WTC11 (cell line): Measurements from ENCODE around the gene SMARCC2.

Experiments used
- ESRRA ChIP-seq: sonication (generic); formaldehyde crosslinking; IDR thresholded peaks from 2 replicates; pipeline ENCODE4 v1.8.1; 2022; ENCODE audit warnings: mild to moderate bottlenecking, missing genetic modification reagents, borderline replicate concordance
- ETV6 ChIP-seq: sonication (generic); formaldehyde crosslinking; IDR thresholded peaks from 2 replicates; pipeline ENCODE4 v1.8.1; 2022; ENCODE audit warnings: mild to moderate bottlenecking, missing genetic modification reagents
- ZBTB21 ChIP-seq: sonication (generic); formaldehyde crosslinking; IDR thresholded peaks from 2 replicates; pipeline ENCODE4 v1.8.1; 2023; ENCODE audit warnings: mild to moderate bottlenecking, missing genetic modification reagents, borderline replicate concordance

DNA sequence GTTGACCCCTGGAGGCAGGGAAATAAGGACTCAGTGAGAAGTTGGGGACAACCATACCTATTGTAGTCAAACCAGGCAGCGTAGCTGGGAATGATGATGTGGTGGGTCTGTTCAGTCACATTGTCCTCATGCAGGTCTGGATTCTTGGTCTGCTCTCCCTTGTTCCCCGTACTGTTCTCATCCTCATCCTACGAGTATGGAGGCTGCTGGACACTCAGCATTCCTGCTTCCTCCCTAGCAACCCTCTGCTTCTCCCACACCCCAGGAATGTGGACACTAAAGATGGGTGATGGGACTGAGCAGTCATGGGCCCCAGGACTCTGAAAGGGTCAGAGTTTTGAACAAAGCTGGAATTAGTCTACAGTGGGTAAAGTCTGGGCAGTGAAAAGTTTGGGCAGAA lies 10.9 kb downstream of the SMARCC2 start:
- no peak for TF ChIP-seq ESRRA (CRISPR knock-in tag)
- TF ChIP-seq ETV6 (CRISPR knock-in tag) = no peak
- no peak for TF ChIP-seq ZBTB21 (CRISPR knock-in tag)
